ENCODE data around the gene BMP2K.

Gene BMP2K

DNA sequence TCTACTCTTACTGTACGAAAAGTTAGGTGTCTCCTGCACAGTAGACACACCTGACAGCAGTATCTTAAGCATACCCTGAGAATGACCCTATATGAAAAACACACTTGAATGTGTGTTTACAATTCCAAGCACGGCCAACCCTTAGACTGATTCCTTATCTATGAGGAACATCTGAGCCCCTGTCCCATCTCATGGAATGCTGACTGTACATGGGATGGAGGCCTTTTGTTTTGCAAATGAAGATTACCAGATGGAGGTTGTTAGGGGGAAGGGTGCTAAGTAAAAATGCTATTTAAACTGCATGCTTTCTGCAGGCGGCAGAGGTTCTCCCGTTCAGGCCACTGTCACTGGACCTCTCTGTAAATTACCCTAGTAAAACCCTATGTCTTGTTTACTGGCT, 160.8 kb downstream of the BMP2K start:
- in situ Hi-C loops (cut with HindIII; ENCODE audit: low sequenced_read_pairs), result no loop called here

DNA sequence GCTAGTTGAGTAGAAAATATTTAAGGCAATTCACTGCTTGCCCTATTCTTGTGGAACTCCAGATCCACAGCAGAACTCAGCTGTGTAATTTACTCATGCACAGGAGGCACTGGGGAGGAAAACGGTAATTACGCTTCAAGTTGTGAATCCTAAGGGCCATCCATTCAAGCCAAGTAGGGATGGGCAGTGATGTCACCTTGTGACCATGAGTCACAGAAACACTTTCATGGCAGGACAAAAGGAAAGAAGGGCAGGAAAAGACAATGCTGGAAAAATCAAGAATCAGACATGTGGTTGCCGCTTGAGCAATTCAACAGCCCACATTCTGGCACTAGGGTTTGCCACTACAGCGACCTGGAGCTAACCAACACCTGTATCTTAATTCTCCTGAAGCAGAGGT, 161.7 kb downstream of the BMP2K start:
- TF ChIP-seq, protein P1, sequence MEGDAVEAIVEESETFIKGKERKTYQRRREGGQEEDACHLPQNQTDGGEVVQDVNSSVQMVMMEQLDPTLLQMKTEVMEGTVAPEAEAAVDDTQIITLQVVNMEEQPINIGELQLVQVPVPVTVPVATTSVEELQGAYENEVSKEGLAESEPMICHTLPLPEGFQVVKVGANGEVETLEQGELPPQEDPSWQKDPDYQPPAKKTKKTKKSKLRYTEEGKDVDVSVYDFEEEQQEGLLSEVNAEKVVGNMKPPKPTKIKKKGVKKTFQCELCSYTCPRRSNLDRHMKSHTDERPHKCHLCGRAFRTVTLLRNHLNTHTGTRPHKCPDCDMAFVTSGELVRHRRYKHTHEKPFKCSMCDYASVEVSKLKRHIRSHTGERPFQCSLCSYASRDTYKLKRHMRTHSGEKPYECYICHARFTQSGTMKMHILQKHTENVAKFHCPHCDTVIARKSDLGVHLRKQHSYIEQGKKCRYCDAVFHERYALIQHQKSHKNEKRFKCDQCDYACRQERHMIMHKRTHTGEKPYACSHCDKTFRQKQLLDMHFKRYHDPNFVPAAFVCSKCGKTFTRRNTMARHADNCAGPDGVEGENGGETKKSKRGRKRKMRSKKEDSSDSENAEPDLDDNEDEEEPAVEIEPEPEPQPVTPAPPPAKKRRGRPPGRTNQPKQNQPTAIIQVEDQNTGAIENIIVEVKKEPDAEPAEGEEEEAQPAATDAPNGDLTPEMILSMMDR (IDR thresholded peaks at IDR 0.05; ENCODE audit: low read depth, low read length), result no peak
- DNase-seq (ENCODE audit: low read depth, low spot score), result no peak
- H3K4me3 ChIP-seq (ENCODE audit: low read depth, low read length), result no peak overlapping the region
- in situ Hi-C loops (cut with HindIII; ENCODE audit: low sequenced_read_pairs), result no loop called here

More for the DNA sequence above, 160.8 kb downstream of the BMP2K start:
- no peak overlapping the region for H3K4me3 ChIP-seq (ENCODE audit: low read depth, low read length)
- TF ChIP-seq, protein P1 (IDR thresholded peaks at IDR 0.05; ENCODE audit: low read depth, low read length), result no peak
- no peak for DNase-seq (ENCODE audit: low read depth, low spot score)

DNA sequence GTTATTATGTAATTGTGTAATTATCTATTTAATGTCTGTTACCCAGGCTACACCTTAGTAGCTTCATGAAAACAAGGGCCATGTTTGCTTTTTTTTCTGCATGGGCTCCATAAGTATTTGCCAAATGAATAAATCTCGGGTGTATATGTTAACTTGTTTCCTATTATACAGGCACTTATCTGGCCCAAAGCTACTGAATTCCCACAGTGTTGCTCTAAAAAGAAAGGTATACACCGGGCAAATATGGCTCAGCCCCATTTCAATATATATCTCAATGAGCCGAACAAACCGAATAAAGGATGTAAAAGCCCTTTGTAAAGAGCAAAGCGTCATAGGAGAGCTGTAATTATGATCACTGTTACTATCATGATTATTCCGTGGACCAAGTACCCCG, 162.3 kb downstream of the BMP2K start:
- H3K4me3 ChIP-seq (ENCODE audit: low read depth, low read length), result peak overlapping the region; percentile 81
- in situ Hi-C loops (cut with HindIII; ENCODE audit: low sequenced_read_pairs), result no loop called here
- DNase-seq (ENCODE audit: low read depth, low spot score), result no peak
- TF ChIP-seq, protein P1 (IDR thresholded peaks at IDR 0.05; ENCODE audit: low read depth, low read length), result no peak

DNA sequence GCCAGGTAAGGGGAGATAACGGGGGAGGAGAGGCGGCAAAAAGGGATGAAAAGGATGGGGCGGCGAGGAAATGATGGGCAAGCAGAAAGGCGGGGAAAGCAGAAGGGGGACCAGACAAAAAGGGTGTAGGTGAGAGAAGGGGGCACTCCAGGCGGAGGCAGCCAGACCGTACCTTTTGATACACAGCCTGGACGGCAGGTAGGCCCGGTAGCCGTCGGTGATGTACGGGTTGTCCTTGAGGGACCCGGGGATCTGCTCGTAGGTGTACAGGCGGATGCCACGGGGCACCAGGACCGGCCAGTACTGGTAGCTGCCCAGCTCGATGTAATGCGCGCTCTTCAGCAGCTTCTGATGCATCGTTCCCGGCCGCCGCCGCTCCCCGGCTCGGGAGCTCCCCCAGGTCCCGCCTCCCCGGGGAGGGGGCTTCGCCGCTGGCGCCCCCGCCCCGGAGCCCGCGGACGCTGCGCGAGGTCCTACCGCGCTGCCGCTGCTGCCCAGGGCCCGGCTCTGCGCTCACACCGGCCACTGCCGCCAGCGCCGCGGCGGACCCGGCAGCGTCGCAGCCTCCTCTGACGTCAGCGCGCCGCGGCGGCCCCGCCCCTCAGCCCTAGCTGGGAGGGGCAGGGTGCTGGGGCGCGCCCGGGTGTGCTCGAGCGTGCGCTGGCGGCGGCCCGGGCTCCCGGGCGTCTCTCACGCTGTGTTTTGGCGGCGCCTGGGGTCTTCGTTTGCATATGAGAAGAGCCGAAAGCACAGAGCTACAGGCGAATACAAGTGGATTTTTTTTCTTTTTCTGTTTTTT, 162.9 kb downstream of the BMP2K start, which contains the start of gene PAQR3:
Gene PAQR3, minus strand, starts transcription at position 571 of the 799 bp plus-strand sequence. Its CDS starts 214 bp downstream, at position 357.
- TF ChIP-seq, protein P1 (IDR thresholded peaks at IDR 0.05; ENCODE audit: low read depth, low read length), result no peak
- in situ Hi-C loops (cut with HindIII; ENCODE audit: low sequenced_read_pairs), result no loop called here
- DNase-seq (ENCODE audit: low read depth, low spot score), result peak; percentile 79
- peak within 1 kb of the TSS; percentile 81 for H3K4me3 ChIP-seq (ENCODE audit: low read depth, low read length)

DNA sequence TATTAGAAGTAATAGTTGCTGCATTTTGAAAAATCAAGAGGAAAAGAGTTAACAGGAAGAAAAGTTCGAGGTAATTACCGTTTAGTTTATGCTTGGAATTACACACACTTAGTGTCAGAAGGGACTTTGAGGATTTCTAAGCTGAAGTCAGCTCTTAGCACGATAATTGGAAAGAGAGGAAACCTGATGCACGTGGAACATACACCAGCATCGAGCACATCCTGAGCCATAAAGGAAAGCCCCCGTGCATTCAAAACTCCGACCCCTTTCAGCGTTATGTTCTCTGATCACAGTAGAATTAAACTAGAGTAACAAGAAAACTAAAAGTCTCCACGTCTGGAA, 163.5 kb downstream of the BMP2K start:
- in situ Hi-C loops (cut with HindIII; ENCODE audit: low sequenced_read_pairs), result no loop called here
- no peak for DNase-seq (ENCODE audit: low read depth, low spot score)
- TF ChIP-seq, protein P1 (IDR thresholded peaks at IDR 0.05; ENCODE audit: low read depth, low read length), result no peak
- H3K4me3 ChIP-seq (ENCODE audit: low read depth, low read length), result peak overlapping the region; percentile 58

DNA sequence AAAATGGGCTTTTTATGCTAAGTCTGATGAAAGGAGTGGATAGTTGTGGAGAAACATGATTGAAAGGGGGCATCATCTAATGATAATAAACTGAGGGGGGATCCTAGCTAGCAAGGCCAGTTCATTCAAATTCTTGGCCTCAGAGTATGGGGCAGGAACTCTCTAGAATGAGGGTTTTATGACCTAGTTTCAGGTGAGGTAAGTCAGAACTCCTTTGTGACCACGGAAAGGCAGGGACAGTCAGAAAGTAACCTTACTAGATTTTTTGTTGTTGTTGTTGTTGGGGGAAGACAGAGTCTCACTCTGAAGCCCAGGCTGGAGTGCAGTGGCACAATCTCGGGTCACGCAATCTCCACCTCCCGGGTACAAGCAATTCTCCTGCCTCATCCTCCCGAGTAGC, 164.6 kb downstream of the BMP2K start:
- no peak for DNase-seq (ENCODE audit: low read depth, low spot score)
- TF ChIP-seq, protein P1 (IDR thresholded peaks at IDR 0.05; ENCODE audit: low read depth, low read length), result no peak
- in situ Hi-C loops (cut with HindIII; ENCODE audit: low sequenced_read_pairs), result no loop called here
- H3K4me3 ChIP-seq (ENCODE audit: low read depth, low read length), result no peak overlapping the region

Data from astrocyte of the spinal cord (primary cell).